SH-SY5Y (cell line): Measurements from ENCODE around the gene MFSD12.

Source experiments
- GATA2 ChIP-seq: IDR thresholded peaks from 2 replicates; pipeline ENCODE4 v1.6.1; 2011; ENCODE audit warnings: mild to moderate bottlenecking, low read depth, low read length
- GATA3 ChIP-seq: IDR thresholded peaks from 2 replicates; pipeline ENCODE4 v1.6.1; 2011; ENCODE audit warnings: low read depth, mild to moderate bottlenecking, low read length, moderate library complexity

DNA sequence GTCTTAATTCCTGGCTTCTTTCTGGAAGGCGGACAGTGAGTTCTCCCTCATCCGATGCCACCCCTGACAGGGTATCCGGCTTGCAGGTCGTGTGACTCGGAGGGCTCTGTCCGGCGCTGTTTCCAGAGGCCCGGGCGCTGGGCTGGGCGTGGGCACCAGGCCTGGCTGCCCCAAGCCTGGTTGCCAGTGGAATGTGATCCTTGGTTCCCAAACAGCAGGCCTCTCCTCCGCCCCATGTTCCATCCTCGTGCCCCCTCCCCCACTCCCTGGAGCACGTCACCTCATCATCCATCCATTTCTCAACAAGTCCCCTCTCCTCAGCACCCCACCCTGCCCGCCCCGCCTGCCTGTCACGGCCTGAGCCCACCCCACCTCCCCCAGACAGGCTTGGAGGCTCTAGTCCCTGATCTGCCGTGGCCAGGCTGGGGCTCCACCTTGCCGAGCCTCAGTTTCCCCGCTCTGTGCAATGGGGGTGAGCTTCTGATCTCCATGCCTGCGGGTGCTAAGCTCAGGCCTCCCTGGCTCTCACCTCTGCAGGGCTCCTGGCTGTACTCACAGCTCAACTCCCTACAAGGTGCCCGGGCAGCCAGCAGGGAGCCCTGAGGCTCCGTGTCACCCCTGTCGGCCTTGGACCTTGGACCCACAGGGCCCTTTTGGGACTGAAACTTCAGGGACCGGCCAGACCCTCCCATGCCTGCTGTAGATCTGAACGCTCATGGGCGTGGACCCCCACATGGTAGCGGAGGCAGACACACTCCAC lies 47.0 kb upstream of the MFSD12 start:
- TF ChIP-seq GATA2: no peak
- no peak for TF ChIP-seq GATA3
